Measurements from ENCODE around the gene EPHB2. TPM values are rescaled to one million over a fixed set of nuclear protein-coding genes. Genes with fewer than 3 reads are reported as not detected.
A peak's percentile ranks its signal among the peaks of the same experiment; 100 is the strongest.

EPHB2 gene
- total and polyA plus RNA-seq, 9 donors: 10.7 to 31.7 (median 20.4) TPM

DNA sequence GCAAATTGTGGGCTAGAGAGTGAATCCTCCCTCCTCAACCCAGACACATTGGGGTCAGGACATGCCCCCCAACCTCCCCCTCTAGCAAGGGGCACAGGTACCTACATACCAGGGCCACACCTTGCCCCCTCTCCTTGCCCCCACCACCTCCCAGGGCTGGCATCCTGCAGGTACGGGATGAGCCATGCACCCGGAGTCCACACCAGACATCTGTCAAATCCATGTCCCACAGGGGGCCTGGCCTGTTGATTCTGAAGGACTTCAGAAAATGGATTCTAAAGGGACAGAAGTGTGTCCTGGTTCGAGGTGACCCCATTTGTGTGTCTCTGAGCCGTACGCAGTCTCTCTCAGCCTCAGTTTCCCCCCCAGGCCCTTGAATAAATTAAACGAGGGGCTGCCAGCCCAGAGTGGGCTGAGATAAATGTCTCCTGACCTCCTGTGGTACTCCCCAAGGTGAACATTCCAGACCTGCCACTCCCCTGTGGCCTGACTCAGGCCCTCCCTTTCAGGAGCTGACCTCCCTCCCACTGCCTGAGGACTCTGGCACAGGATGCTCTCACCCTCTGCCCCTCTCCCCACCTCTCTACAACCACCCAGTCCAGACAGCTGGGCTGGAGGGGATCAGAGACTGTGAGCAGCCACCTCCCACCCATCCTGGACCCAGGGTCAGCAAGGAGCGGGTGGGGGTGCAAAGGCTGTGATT is 94.5 kb downstream of the EPHB2 start:
- WGBS (ENCODE audit: insufficient coverage): 68% methylated on average over 3 of the region's 7 CpGs
- Histone ChIP-seq H3K4me1 (ENCODE audit: control insufficient read depth, insufficient read depth, low read length) (peaks cover 24% of the 10 kb centered on the region), H3K27ac (ENCODE audit: low read length) (no peak overlapping the region), H3K36me3 (ENCODE audit: control insufficient read depth, insufficient read depth, low read length) (no peaks in the 10 kb centered on the region), H3K9me3 (replicated peaks; ENCODE audit: control insufficient read depth, low read depth, low read length) (no peaks in the 10 kb centered on the region), H3K27me3 (ENCODE audit: control insufficient read depth, insufficient read depth, low read length) (no peaks in the 10 kb centered on the region), H3K4me3 (ENCODE audit: low read length) (no peak overlapping the region)
- DNase-seq: no peak

DNA sequence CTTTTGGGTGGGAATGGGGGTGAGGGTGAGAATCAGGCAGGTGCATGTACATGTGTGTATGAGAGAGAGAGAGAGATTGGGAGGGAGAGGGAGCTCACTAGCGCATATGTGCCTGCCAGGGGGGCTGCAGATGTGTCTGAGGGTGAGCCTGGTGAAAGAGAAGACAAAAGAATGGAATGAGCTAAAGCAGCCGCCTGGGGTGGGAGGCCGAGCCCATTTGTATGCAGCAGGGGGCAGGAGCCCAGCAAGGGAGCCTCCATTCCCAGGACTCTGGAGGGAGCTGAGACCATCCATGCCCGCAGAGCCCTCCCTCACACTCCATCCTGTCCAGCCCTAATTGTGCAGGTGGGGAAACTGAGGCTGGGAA is 95.0 kb downstream of the EPHB2 start:
- H3K4me3 ChIP-seq (ENCODE audit: low read length): no peak overlapping the region
- WGBS (ENCODE audit: insufficient coverage): 71% methylated on average over 3 of the region's 4 CpGs

DNA sequence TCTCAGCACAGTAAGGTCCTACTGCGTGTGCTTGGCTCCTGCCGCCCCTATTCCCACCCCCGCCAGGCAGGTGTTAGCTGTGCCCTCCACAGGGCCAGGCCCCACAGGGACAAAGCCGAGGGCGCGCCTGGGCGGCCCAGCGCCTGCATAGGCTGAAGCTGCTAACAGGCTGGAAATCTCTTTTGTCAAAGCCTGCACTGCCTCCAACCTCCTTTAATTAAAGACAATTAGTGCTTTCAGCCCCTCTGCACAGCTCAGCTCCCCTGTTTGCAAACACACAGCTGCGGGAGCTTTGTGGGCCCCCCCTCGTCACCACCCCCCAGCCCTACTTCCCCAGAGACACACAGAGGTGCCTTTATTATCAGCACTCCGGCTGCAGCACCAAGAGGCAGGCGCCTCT is 95.9 kb downstream of the EPHB2 start:
- Histone ChIP-seq H3K9me3 (replicated peaks; ENCODE audit: control insufficient read depth, low read depth, low read length) (no peaks in the 10 kb centered on the region), H3K36me3 (ENCODE audit: control insufficient read depth, insufficient read depth, low read length) (no peaks in the 10 kb centered on the region), H3K4me3 (ENCODE audit: low read length) (no peak overlapping the region), H3K4me1 (ENCODE audit: control insufficient read depth, insufficient read depth, low read length) (peaks cover 24% of the 10 kb centered on the region), H3K27ac (ENCODE audit: low read length) (no peak overlapping the region), H3K27me3 (ENCODE audit: control insufficient read depth, insufficient read depth, low read length) (no peaks in the 10 kb centered on the region)
- WGBS (ENCODE audit: insufficient coverage): 70% methylated on average over 11 of the region's 12 CpGs
- DNase-seq: no peak

More for the DNA sequence above, 95.0 kb downstream of the EPHB2 start:
- Histone ChIP-seq H3K27me3 (ENCODE audit: control insufficient read depth, insufficient read depth, low read length) (no peaks in the 10 kb centered on the region), H3K27ac (ENCODE audit: low read length) (no peak overlapping the region), H3K36me3 (ENCODE audit: control insufficient read depth, insufficient read depth, low read length) (no peaks in the 10 kb centered on the region), H3K9me3 (replicated peaks; ENCODE audit: control insufficient read depth, low read depth, low read length) (no peaks in the 10 kb centered on the region), H3K4me1 (ENCODE audit: control insufficient read depth, insufficient read depth, low read length) (peaks cover 24% of the 10 kb centered on the region)
- no peak for DNase-seq

DNA sequence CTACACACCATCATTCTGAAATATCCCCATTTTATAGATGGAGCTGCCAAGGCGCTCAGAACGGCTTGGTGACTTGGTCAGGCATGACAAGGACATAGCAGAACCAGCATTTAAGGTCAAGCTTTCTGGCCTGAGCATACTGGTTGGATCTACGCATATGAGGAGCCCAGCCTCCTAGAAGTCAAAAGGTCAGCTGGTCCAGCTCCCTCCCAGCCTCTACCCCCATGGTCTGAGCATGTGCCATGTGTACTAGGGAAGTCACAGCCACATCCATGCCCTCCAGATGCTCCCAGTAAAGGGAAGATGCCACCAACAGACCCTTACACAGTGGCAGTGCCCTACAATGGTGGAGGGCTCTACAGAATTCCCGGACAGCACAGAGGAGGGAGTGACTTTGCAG is 96.7 kb downstream of the EPHB2 start:
- Histone ChIP-seq H3K27ac (ENCODE audit: low read length) (no peak overlapping the region), H3K27me3 (ENCODE audit: control insufficient read depth, insufficient read depth, low read length) (no peaks in the 10 kb centered on the region), H3K9me3 (replicated peaks; ENCODE audit: control insufficient read depth, low read depth, low read length) (no peaks in the 10 kb centered on the region), H3K4me3 (ENCODE audit: low read length) (no peak overlapping the region), H3K36me3 (ENCODE audit: control insufficient read depth, insufficient read depth, low read length) (no peaks in the 10 kb centered on the region), H3K4me1 (ENCODE audit: control insufficient read depth, insufficient read depth, low read length) (peaks cover 24% of the 10 kb centered on the region)
- DNase-seq: no peak
- 100% methylated on average over 1 of the region's 4 CpGs for WGBS (ENCODE audit: insufficient coverage)

DNA sequence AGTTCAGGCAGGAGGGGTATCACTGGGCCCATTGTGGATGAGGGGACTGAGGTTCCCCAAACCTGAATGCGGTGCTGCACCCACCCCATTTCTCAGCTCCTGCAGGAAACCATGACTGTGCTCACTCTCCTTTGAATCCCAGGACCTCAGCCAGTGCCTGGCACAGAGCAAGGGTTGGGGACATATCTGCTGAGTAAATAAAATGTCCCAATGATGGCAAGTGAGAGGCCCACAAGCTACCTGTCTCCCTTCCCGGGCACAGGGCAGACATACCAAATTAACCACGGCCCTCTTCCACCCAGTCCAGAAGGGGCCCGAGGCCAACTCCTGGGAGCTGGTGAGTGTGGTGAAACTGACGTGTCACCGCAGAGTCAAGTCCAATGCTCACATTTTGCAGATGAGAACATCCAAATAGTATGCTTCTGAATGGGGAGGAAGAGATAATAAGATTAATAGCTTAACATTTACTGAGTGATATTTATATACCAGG is 97.6 kb downstream of the EPHB2 start:
- peak overlapping the region; percentile 71 for H3K27ac ChIP-seq (ENCODE audit: low read length)
- no peaks in the 10 kb centered on the region for H3K36me3 ChIP-seq (ENCODE audit: control insufficient read depth, insufficient read depth, low read length)
- H3K27me3 ChIP-seq (ENCODE audit: control insufficient read depth, insufficient read depth, low read length): no peaks in the 10 kb centered on the region
- WGBS (ENCODE audit: insufficient coverage): no CpG with 5 or more reads among the region's 6 CpGs
- H3K4me1 ChIP-seq (ENCODE audit: control insufficient read depth, insufficient read depth, low read length): peaks cover 24% of the 10 kb centered on the region
- peak; percentile 56 for DNase-seq
- no peaks in the 10 kb centered on the region for H3K9me3 ChIP-seq (replicated peaks; ENCODE audit: control insufficient read depth, low read depth, low read length)
- H3K4me3 ChIP-seq (ENCODE audit: low read length): no peak overlapping the region

DNA sequence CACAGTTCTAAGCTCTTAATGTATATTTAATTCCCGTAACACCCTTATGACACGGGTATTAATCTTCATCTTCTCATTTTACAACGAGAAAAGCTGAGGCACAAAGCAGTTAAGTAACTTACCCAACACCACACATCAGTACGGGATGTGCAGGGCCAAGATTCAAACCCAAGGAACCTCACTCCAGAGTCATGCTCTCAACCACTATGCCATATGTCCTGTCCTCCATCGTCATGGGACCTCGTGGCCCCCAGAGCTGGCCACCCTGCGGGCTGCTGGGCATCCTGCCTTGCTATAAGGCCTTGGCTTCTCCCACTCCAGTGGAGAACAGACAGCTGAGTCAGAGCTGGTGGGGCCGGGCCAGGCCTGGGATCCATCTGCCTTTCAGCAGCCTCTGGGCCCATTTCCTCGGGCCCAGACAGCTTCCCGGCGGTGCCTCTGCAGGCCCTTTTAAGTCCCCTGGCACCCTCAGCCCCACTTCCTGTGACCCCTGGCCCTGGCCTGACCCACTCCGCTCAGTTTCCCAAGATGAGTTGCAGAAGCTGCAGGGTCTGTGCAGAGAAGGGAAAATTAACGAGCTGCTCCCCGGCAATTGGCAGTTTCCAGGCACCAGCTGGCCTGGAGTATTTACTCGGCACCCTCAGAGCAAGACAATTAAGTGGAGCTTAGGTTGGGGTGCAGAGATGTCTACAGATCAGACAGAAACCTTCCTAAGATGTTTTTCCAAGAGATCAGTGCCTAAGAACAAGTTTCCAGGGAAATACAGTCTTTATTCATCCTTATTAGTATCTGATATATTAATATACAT is 98.2 kb downstream of the EPHB2 start:
- Histone ChIP-seq H3K9me3 (replicated peaks; ENCODE audit: control insufficient read depth, low read depth, low read length) (no peaks in the 10 kb centered on the region), H3K27me3 (ENCODE audit: control insufficient read depth, insufficient read depth, low read length) (no peaks in the 10 kb centered on the region), H3K36me3 (ENCODE audit: control insufficient read depth, insufficient read depth, low read length) (no peaks in the 10 kb centered on the region), H3K4me1 (ENCODE audit: control insufficient read depth, insufficient read depth, low read length) (peaks cover 23% of the 10 kb centered on the region), H3K27ac (ENCODE audit: low read length) (peak overlapping the region; percentile 71), H3K4me3 (ENCODE audit: low read length) (no peak overlapping the region)
- peak; percentile 80 for DNase-seq
- WGBS (ENCODE audit: insufficient coverage): 23% methylated on average over 11 of the region's 15 CpGs

DNA sequence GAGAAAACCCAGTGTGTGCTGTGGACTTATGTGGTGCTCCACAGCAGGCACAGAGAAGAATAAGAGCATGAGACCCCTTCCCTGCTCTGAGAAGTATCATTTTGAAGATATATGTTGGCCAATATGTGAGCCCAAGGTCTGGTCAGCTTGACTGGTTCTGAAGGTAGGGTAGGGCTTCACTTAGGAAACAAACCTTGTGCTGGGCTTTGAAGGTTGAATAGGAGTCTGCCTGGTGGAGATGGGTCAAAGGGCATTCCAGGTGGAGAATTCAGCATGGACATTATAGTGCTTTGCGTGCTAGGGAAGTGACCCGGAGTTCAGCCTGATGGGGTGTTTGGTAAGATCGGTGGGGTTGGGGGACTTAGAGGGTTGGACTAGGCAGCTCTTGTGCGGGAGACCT is 99.1 kb downstream of the EPHB2 start:
- H3K9me3 ChIP-seq (replicated peaks; ENCODE audit: control insufficient read depth, low read depth, low read length): no peaks in the 10 kb centered on the region

DNA sequence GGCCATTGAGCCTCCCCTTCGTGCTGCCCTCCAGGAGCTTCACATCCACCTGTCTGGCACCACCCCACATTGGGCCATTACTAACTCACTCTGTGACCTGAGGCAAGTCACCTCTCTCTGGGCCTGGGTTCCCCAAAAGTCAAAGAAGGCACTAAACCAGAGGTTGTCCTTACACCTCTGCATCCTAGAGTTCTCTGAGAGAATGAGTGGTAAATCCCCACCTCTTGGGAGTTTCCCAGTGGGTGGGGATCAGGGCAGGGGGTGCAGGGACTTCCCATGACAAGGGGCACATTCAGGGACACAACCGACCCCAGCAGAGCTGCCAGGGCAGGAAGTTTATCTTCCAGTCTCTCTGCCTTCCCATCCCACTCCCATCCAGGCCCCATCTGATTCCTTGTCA is 99.7 kb downstream of the EPHB2 start:
- 43% methylated on average over 1 of the region's 2 CpGs for WGBS (ENCODE audit: insufficient coverage)
- Histone ChIP-seq H3K27ac (ENCODE audit: low read length) (no peak overlapping the region), H3K4me3 (ENCODE audit: low read length) (no peak overlapping the region), H3K36me3 (ENCODE audit: control insufficient read depth, insufficient read depth, low read length) (no peaks in the 10 kb centered on the region), H3K4me1 (ENCODE audit: control insufficient read depth, insufficient read depth, low read length) (peaks cover 31% of the 10 kb centered on the region), H3K27me3 (ENCODE audit: control insufficient read depth, insufficient read depth, low read length) (no peaks in the 10 kb centered on the region), H3K9me3 (replicated peaks; ENCODE audit: control insufficient read depth, low read depth, low read length) (no peaks in the 10 kb centered on the region)
- DNase-seq: no peak

More for the DNA sequence above, 99.1 kb downstream of the EPHB2 start:
- DNase-seq: no peak
- WGBS (ENCODE audit: insufficient coverage): 93% methylated on average over 3 of the region's 4 CpGs
- H3K27ac ChIP-seq (ENCODE audit: low read length): no peak overlapping the region
- H3K4me3 ChIP-seq (ENCODE audit: low read length): no peak overlapping the region
- no peaks in the 10 kb centered on the region for H3K27me3 ChIP-seq (ENCODE audit: control insufficient read depth, insufficient read depth, low read length)
- H3K4me1 ChIP-seq (ENCODE audit: control insufficient read depth, insufficient read depth, low read length): peaks cover 25% of the 10 kb centered on the region
- no peaks in the 10 kb centered on the region for H3K36me3 ChIP-seq (ENCODE audit: control insufficient read depth, insufficient read depth, low read length)

DNA sequence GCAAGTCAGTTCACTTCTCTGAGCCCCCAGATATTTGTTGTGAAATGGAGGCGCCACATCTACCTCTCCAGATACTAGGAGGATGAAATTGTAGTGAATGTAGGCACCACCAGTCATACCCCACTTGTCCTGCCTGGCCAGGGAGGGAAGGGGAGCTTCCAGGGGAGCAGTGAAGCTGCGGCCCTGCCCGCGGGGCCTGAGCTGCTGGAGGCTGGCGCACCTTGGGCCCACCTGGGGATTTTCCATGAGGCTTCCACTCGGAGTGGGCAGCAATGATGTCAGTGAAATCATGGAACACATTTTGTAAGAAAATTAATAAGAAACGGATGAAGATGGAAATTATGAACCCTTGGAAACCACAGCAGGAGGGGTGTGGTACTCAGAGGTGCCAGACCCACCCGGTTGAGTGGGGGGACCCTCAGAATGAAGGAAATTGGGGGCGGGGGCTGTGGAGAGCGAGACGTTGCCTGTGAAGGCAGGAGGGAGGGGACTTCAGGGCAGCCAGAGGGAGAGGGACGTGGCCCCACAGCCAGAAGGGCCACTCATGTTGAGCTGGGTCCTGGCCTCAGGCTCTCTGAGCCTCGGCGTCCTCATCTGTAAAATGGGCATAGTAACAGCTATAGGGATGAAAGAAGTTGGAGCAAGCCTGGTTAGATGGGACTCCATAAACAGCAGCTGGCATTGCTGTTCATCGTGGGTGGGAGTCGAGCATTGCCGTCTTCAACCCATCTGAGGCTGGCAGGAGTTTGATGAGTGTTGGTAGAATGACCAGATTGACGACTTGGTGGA is 101.6 kb downstream of the EPHB2 start:
- no peak overlapping the region for H3K4me3 ChIP-seq (ENCODE audit: low read length)
- WGBS (ENCODE audit: insufficient coverage): 72% methylated on average over 16 of the region's 18 CpGs
- no peaks in the 10 kb centered on the region for H3K36me3 ChIP-seq (ENCODE audit: control insufficient read depth, insufficient read depth, low read length)
- no peaks in the 10 kb centered on the region for H3K27me3 ChIP-seq (ENCODE audit: control insufficient read depth, insufficient read depth, low read length)
- no peak overlapping the region for H3K27ac ChIP-seq (ENCODE audit: low read length)
- DNase-seq: no peak
- peaks cover 39% of the 10 kb centered on the region for H3K4me1 ChIP-seq (ENCODE audit: control insufficient read depth, insufficient read depth, low read length)
- H3K9me3 ChIP-seq (replicated peaks; ENCODE audit: control insufficient read depth, low read depth, low read length): no peaks in the 10 kb centered on the region
